HG03139 (cell line): Measurements from ENCODE around the gene LBP.
"Not testable (repeated sequence)": the region's sequence is repeated elsewhere in the genome, so short reads cannot be mapped to it uniquely, and the experiment has no call there.

ENCODE experiments used
- ATAC-seq: cut with Tn5 transposase; IDR thresholded peaks from one replicate; pipeline ENCODE4 v1.9.1; 2021; ENCODE audit not compliant: unreplicated experiment

Gene LBP

DNA sequence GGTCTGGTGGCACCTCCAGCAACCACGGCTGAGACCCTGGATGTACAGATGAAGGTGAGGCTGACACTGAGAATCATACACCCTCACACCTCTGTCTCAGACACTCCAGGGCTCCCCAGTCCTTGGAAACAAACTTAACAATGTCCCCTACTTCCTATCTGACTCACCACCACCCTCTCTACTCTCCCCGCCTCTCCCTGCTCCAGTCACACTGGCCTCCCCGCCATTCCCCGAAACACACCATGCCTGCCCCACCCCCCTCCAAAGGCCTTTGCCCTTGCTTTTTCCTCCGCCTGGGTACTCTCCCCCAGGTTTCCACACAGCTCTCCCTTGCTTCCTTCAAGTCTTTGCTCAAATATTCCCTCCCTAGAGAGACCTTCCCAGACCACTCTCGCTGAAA is 26.1 kb upstream of the LBP start:
- ATAC-seq = no peak

DNA sequence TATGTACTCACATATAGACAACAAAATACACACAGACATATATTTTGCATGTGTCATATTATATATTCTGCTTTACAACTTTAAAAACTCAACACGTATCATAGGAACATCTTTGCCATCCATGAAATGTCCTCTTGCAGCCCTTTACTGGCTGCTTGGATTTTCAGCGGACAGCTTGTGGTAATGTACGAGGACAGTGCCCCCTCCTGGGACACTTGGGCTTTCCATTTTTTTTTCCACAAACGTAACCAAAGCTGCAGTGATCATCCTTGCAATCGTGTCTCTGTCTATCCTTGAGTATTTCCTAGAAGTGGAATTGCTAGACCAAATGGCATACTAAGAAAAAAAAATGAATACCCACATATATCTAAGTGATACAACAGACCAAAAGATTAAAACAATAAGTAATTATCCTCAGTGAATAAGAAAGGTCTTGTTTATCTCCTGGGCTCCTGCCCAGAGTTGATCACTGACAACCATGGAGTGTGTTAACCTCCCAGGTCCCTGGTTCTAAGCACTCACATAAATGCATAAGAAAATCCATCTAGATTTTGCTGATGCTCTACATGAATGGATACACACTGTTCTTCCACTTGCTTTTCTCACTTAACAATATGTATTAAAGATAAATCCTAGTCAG is 24.2 kb upstream of the LBP start:
- no peak for ATAC-seq

DNA sequence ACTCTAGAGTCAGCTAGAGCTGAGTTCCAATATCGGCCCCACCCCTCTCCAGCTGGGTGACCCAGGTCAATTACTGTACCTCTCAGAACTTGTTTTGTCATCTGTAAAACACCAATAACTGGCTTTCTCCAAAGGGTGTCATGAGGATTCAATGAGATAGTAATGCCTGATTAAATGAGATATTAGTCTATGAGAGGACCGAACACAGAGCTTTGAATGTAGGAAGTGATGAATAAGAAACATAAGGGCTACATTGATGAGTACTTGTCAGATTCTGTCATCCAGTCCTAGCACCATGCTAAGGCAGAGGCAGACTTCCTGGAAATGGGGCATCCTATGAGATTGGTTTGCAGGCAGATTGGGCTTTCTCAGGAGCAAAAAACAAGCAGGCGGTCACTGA is 22.1 kb upstream of the LBP start:
- no peak for ATAC-seq

DNA sequence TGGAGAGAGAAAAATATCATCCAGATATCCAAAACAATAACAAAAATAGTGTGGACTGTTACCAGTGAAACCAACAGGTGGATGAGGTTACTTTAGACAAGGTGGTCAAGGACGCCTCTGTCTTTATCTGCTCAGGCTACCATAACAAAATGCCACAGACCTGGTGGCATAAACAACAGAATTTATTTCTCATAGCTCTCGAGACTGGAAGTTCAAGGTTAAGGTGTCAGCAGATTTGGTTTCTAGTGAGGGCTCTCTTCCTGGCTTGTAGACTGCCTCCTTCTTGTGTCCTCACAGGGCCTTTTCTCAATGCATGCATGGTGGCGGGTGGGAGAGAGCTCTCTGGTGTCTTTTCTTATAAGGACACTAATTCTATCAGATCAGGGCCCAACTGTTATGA is 21.1 kb upstream of the LBP start:
- ATAC-seq = no peak

DNA sequence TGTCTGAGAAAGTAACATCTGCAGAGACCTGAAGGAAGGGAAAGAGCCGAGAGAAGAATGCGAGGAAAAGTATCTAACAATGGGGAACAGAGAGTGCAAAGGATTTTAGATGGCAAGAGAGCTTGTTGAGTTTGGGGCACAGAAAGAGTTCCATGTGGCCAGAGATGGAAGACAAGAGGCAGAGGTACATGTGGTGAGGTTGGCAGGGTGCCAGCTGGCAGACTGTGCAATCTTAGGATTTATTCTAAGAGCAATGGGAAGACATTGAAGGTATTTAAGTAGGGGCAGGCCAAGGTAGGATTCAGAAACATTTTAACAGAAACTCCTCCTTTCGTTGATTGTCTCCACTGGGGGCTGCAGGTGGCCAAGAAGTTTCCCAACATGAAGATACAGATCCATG is 20.4 kb upstream of the LBP start:
- no peak for ATAC-seq

DNA sequence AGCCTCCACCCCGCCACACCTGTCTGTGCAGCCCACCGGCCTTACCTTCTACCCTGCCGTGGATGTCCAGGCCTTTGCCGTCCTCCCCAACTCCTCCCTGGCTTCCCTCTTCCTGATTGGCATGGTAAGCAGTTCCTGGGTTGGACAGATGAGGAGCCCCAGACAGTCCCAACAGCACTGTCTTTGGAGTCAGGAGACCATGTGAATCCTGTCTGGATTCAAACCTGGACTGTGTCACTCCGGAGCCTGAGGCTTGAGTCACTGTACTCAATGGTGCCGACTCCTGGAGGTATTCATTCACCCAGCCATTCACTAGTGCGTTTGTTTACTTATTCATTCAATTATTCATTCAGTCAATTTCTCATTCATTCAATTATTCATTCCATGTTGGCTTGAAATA is 20.0 kb upstream of the LBP start:
- no peak for ATAC-seq

DNA sequence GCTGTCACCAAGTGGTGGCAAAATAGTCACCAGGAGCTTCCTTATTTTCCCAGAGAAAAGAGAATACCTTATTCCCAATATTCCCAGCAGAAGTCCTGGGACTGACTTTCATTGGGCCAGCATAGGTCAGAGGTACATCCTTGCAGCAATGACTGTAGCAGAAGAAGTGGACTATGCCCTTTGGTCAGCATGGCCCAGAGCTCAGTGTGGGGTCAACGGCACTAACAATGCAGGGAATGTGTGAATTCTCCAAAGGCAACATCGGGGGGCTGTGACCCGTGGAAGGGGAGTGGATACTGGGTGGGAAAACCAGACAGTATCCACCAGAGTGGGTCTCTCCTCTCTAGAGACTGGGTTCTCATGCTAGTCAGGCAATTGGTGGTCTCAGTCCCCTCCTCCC is 15.6 kb upstream of the LBP start:
- ATAC-seq = no peak

DNA sequence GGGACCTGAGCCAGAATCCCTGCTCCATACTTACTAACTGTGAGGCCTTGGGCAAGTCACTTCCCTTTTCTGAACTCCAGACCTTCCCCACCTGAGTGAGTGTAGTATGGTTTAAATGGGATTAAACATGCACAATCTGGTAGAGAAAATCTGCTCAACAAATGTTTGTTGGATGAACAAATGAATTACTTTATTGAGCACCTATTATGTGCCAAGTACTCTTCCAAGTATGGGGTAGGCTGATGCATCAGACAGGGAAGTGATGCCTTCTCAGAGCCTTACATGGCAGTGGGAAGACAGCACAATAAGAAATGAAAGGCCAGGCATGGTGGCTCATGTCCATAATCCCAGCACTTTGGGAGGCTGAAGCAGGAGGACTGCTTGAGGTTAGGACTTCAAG is 15.0 kb upstream of the LBP start:
- ATAC-seq = no peak

DNA sequence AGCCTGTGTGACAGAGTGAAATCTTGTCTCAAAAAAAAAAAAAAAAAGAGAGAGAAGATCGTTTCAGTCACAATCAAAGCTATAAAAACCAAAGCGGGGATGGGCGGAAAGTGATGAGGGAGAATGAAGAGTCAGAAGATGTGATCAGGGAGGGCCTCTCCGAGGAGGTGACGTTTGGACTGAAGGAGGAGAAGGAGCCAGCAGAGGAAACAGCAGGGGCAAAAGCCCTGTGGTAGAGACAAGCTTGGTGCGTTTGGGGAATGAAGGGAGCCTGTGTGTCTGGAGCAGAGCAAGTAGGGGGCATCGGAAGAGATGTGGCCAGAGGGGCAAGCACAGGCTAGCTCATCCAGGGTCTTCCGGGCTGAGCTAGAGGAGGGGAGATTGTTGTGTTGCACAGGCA is 14.5 kb upstream of the LBP start:
- no peak for ATAC-seq

DNA sequence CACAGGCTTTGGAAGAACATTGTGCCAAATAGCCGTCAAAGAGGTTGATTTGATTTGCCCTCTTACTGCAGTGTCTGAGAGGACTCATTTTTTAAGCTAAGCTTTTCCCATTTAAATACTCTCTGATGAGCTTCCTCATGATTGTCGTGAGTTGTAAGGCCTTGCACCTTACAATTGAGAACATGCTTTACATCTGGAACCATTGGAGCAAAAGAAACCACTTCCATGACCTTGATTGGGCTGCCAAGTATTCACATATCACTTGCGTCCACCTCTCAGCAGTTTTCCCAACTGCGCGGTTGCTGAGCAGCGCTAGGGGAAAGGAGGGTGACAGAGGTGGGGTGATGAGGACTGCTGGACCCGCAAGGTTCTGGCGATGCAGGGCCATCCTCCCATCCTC is 12.3 kb upstream of the LBP start:
- no peak for ATAC-seq

DNA sequence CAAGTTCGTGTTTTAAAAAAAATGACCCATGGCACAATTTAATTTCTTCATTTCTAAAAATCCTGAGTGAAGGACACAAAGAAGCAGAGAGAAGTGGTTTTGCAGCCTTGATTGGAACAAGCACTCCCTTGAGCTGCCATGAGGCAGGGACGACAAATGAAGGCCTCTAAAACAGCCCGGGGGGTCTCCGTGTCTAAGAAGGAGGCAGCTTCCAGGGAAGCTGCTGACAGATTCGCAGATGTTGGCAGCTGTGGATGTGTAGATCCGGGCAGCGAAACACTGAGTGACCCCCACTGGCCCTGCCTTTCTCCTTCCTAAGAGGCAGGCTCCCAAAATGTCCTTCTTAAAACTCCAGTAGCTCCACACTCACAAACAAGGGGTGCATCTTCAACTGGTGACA is 9.6 kb upstream of the LBP start:
- no peak for ATAC-seq

DNA sequence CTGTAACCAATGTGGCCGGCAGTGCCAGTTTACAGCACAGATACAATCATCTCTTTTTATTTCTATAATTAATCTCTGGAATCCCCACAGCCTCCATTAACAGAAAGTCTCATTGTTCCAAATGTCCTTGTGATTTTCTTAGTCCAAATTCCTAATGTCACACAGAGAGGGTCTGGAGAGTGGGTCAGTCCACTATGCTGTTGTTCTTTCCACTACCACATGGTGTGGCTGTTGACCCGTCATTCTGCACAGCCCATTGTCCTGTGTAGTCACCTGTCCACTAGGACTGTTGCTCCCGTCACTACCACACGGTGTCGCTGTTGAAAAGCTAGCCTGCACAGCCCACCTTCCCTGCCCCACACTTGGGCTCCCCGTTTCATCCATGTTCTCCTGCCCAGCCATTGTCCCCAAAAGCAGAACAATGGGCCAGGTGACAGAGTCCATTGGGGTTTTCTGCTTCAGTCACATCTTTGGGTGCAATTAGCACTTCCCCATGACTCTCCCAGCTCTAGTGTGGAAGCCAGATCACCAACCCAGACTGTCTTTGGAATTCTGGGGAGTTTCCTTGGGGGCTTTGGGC is 8.6 kb upstream of the LBP start:
- ATAC-seq = no peak

DNA sequence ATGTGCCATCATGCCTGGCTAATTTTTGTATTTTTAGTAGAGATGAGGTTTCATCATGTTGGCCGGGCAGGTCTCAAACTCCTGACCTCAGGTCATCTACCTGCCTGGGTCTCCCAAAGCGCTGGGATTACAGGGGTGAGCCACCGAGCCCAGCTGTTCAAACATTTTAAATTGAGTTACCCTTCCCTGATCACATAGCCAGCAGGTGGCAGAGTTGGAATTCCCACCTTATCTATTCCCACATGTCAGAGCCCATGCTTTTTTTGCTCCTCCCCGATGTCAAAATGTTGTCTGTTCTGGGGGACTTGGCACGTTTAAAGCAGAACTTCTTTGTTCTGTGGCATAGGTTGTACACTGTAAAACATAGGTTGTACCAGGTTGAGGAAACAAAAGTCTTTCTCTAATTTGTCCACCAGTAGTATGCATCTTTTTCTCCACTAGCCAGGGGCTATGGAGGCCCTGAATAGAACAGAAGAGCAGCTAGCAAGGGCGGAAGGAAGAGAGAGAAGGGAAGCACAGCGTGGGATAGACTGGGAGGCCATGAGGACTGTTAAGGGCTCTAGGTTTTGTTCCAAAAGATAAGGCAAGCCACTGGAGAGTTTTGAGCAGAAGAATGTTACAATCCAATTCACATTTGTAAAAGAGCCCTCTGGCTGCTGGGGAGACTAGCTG is 7.3 kb upstream of the LBP start:
- ATAC-seq = no peak

DNA sequence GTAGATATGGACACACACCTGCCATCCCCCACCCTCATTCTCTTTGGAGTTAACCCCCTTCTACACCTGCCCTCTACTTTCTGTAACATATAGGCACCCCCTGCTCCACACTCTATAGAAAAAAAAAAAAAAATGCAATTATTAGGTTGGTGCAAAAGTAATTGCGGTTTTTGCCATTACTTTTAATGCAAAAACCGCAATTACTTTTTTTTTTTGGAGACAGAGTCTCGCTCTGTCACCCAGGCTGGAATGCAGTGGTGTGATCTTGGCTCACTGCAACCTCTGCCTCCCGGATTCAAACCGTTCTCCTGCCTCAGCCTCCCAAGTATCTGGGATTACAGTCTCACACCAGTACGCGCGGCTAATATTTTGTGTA is 6.8 kb upstream of the LBP start:
- not testable (repeated sequence) for ATAC-seq

DNA sequence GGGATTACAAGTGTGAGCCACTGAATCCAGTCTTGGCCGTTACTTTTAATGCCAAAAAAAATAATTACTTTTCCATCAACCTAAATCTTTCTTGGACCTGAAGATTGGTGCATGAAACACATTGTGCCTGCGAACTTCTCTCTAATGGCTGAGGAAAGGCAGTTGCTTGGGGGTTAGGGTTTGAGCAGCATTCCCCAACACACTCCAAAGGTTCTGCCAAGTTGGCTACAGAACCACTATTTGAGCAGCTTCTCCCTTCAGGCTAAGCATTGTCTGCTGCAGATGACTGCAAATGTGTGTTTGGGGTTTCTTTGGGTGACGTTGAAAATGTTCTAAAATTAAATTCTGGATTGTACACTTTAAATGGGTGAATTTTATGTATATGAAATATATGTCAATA is 6.3 kb upstream of the LBP start:
- no peak for ATAC-seq

DNA sequence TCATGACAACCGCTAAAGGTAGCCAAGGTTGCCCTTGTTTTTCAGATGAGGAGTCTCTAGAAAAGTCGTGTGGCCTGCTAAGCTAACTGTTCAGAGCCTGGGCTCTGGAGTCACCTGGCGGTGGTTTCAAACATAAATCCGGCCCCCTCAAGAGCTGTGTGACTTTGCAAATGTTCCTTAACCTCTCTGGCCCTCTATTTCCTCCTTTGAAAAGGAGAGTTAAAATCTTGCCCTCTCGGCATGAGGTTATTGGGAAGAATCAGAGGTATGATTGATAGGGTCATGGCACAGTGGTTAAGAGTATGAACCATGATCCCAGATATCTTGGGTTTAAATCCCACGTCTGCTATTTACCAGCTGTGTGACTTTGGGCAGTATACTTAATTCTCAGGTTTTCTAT is 5.6 kb upstream of the LBP start:
- ATAC-seq = no peak

DNA sequence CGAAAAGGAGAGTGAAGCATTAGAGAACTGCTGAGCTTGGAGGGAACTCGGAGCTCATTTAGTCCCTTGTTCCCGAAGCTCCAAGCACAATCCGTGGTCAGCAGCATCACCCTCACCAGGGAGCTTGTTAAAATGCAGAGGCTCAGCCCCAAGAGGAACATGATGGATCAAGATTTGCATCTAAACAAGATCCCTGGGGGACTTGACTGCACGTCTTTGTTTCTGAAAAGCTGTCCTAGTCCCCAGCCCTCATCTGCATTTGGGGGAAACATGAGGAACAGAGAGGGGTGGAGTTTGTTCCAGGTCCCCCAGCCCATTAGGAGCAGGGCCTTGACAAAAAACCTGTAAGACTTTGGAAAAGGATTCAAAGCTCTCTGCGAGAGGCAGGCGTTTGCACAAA is 4.1 kb upstream of the LBP start:
- ATAC-seq = no peak

DNA sequence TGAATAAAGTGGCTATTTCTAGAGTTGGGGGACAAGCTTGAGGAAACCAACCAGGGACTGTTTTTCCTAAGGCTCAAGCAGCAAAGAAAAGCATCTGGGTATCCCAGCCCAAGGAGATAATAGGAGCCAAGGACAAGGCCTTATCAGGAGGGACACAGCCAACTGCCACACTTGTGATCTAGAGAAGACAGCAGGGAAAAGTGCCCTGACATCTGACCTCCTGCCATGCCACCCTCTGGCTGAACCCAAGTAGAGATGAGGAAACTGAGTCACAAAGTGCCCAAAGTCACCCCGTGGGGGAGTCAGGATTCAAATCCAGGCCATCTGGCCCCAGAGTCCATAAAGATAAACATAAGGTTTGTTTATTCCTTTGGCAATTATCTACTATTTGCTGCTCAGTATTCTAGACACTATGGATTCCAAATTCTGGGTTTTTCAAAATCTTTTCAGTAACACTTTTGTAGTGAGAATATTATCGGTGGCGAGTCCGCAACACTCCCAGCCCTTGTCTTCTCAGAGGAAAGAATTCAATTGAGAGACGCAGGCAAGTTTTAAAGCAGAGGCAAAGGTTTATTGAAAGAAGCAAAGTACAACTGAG is 3.5 kb upstream of the LBP start:
- ATAC-seq = no peak

DNA sequence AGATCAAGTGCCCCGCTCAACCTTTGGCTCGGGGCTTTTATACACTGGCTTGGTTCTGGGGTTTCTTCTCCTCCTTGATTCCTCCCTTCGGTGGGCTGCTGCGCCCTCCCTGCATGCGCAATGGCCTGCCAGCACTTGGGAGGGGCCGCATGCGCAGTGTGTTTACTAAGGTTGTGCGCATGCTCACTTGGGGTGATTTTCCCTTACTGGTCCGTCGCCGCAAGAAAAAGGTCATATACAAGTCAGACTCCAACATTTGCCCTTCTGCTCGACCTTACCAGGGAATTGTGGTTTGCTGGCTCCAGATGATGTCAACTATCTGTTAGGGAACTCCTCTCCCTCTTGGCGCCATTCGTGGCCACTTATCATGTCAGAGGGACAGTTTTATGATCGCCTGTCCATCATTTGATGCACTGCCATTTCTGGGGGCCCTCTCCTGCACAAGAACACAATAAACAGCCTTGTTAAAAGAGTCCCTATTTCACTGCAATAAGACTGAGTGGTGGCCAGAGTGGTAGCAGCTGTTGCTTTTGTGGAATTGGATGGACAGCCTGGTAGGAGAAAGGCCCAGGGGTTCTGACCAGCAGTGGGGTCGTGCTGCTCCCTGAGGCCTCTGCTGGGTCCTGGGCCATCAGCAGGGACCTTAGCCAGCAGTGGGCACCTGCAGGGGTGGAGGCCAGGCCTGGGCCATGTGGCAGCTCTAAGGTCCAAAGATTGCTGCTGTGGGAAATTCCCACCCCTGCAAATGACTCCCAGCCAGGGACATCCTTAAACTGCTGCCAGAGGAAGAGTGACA is 2.8 kb upstream of the LBP start:
- ATAC-seq = no peak

DNA sequence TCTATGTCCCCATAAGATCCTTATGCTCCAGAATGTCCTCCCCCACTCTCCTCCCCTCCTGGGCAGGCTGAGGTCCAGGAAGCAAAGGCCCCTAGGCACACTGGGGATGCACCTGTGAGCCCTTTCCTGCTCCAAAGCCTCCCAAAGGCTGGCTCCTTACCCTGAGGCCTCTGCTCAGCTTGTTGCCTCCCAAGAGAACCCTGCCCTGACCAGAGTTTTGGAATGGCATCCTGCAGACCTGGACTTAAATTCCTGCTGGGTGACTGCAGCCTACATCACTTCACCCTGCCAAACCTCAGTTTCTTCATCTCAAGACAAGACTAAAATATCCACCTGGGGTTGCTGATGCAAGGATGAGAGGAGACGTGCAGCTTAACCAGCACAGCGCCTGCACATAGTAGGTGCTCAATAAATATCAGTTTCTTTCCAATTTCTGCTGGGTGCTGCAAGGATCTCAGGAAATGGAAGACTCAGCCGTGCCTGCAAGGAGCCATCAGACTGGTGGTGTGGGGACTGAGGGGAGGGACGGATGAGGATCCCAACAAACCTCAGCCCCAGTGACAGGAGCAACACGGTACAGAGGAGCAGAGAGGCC is 2.1 kb upstream of the LBP start:
- no peak for ATAC-seq

DNA sequence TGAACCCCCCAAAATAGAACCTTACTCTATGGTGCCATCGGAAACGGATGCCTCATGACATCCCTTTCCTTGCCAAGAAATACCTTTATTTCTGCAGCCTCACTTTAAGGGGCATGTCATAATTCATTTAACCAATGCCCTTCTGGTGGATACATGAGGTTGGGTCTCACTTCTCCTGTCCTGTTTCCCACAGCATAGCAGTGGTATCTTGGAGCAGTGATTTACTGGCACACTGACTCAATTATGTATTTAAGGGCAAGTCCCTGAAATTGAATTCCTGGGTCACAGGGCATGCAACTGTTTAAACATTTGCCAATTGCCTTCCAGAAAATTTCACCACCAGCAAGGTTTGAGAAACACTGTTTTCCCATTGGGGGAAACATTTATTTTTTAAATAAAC is 639 bp upstream of the LBP start:
- no peak for ATAC-seq
